PC-3 (cell line): ENCODE data around the gene ALPG. TPM values are rescaled to one million over a fixed set of nuclear protein-coding genes. Genes with fewer than 3 reads are reported as not detected.

Source experiments
- ATAC-seq: fragments of 200-7000 bp; cut with Tn5 transposase; 2 replicates; pipeline ENCODE4 v1.9.1; 2020; ENCODE audit warnings: mild to moderate bottlenecking, moderate library complexity
- BruUV-seq: library from RNA; stranded (reverse); fragments of 400-500 nt; replicated peaks from 2 replicates; lab custom pipeline; 2021; lab: Mats Ljungman, UMichigan
- CTCF ChIA-PET: fragments of 300-600 bp; sonication (Branson Sonifier 250); formaldehyde crosslinking; loops from one replicate; lab custom pipeline; 2022; ENCODE audit warnings: antibody characterized with exemption; lab: Charles Lee
- POLR2A ChIA-PET: fragments of 300-600 bp; sonication (Branson Sonifier 250); formaldehyde crosslinking; loops from one replicate; lab custom pipeline; 2022; ENCODE audit warnings: antibody characterized with exemption; ENCODE audit not compliant: unreplicated experiment; lab: Charles Lee
- DNase-seq: peaks from one replicate; pipeline ENCODE4 v3.0.0-alpha.2; 2015
- H2AFZ ChIP-seq: fragments of 300-600 bp; sonication (generic); 2 replicates; pipeline ENCODE4 v1.6.0; 2016; ENCODE audit warnings: antibody characterized with exemption, low read length
- H3F3A ChIP-seq: fragments of 300-600 bp; sonication (generic); one replicate; pipeline ENCODE4 v1.6.0; 2017; ENCODE audit warnings: antibody characterized with exemption, low read length, control low read depth, mild to moderate bottlenecking; ENCODE audit not compliant: unreplicated experiment
- H3K27ac ChIP-seq: fragments of 300-600 bp; sonication (generic); 2 replicates; pipeline ENCODE4 v1.5.1; 2016; ENCODE audit warnings: mild to moderate bottlenecking, low read length
- H3K27me3 ChIP-seq: fragments of 300-600 bp; sonication (generic); 2 replicates; pipeline ENCODE4 v1.6.1; 2016; ENCODE audit warnings: low read length, mixed read lengths
- H3K36me3 ChIP-seq: fragments of 300-600 bp; sonication (generic); 2 replicates; pipeline ENCODE4 v1.6.1; 2016; ENCODE audit warnings: low read depth, mixed run types, low read length, mixed read lengths
- H3K4me1 ChIP-seq: fragments of 300-600 bp; sonication (generic); 2 replicates; pipeline ENCODE4 v1.5.1; 2016; ENCODE audit warnings: low read length; ENCODE audit not compliant: insufficient read depth
- H3K4me2 ChIP-seq: fragments of 300-600 bp; sonication (generic); 2 replicates; pipeline ENCODE4 v1.6.0; 2016; ENCODE audit warnings: low read length
- H3K4me3 ChIP-seq: fragments of 300-600 bp; sonication (generic); 2 replicates; pipeline ENCODE4 v1.5.1; 2016; ENCODE audit warnings: mild to moderate bottlenecking, low read length, mixed read lengths
- H3K79me2 ChIP-seq: fragments of 300-600 bp; sonication (generic); 2 replicates; pipeline ENCODE4 v1.6.1; 2017; ENCODE audit warnings: low read length, mixed read lengths
- H3K9ac ChIP-seq: fragments of 300-600 bp; sonication (generic); 2 replicates; pipeline ENCODE4 v1.6.0; 2016; ENCODE audit warnings: mild to moderate bottlenecking, low read length
- H3K9me2 ChIP-seq: fragments of 300-600 bp; sonication (generic); replicated peaks from 2 replicates; pipeline ENCODE4 v1.6.1; 2016; ENCODE audit warnings: mixed run types, low read length, mixed read lengths
- H3K9me3 ChIP-seq: fragments of 300-600 bp; sonication (generic); 2 replicates; pipeline ENCODE4 v1.6.1; 2016; ENCODE audit warnings: low read length, mixed read lengths
- H4K20me1 ChIP-seq: fragments of 300-600 bp; sonication (generic); 2 replicates; pipeline ENCODE4 v1.6.1; 2016; ENCODE audit warnings: low read length, mixed read lengths
- EZH2 ChIP-seq: fragments of 300-600 bp; sonication (generic); IDR thresholded peaks from one replicate; pipeline ENCODE4 v1.6.1; 2017; ENCODE audit warnings: antibody characterized with exemption, mild to moderate bottlenecking, low read length; ENCODE audit not compliant: unreplicated experiment
- EZH2phosphoT487 ChIP-seq: fragments of 300-600 bp; sonication (generic); IDR thresholded peaks from 2 replicates; pipeline ENCODE4 v1.6.1; 2018; ENCODE audit warnings: mild to moderate bottlenecking, antibody characterized with exemption, low read length, borderline replicate concordance
- intact Hi-C: fragments of 100-400 bp; cut with micrococcal nuclease; formaldehyde crosslinking; loops from 2 replicates; pipeline ENCODE4 v1.9.0; 2023
- total RNA-seq: library from RNA; depleted of rRNA; stranded (reverse); fragments of >200 nt; gene quantifications from 2 replicates; pipeline ENCODE4 v1.2.3, GENCODE V29; 2014
- TF ChIP-seq, protein P1 (sequence below): fragments of 300-600 bp; sonication (generic); conservative IDR thresholded peaks from 2 replicates; pipeline ENCODE4 v1.5.1; 2017; ENCODE audit warnings: antibody characterized with exemption, low read depth, mild to moderate bottlenecking, low read length

Gene ALPG
- total RNA-seq, 1 experiment from 2014 or later = 0.18 TPM

DNA sequence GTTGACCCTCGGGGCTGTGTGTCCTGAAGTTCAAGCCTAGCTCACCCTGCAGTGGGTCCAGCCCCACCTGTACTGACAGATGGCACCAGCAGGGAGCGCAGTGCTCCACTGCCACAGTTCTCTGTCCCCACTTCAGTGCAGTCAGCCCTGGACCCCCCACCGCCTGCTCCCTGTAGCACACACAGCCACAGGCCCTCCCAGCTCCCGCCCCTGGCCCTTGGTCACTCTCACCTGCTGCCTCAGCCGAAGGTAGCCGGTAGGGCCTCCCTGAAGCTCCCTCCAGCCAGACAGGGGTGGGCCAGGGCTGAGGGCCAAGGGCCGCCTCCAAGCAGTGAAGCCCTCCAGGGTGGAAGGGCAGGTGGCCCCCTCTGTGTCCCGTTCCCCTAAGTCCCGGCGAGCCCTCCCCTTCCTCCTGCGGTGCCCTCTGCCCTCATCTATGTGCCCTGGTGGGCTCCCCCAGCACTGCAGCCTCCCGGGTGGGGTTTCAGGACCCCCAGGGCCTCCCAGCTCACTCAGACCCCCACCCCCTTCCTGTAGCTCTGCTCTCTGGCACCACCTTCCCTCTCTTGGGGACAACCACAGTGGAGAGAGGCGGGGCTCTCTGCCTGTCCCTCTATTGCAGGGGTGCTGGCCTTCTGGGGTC is 38.9 kb upstream of the ALPG start:
- no peaks in the 10 kb centered on the region for H3K36me3 ChIP-seq
- ChIA-PET POLR2A (interaction anchor here (0.5 kb wide), 1 partner anchor 10 kb away, joined by 3 read pairs; no protein-coding TSS in a partner anchor), CTCF (no interaction called here)
- no peaks in the 10 kb centered on the region for H3K27me3 ChIP-seq
- ATAC-seq = no peak; the same call in 1 of the 2 replicates
- BruUV-seq = no TSS peak
- intact Hi-C loops = no loop called here
- no peaks in the 10 kb centered on the region for H3K9me2 ChIP-seq
- H3K4me3 ChIP-seq = no peak overlapping the region
- H3K4me1 ChIP-seq = peaks cover 10% of the 10 kb centered on the region
- no peaks in the 10 kb centered on the region for H3K79me2 ChIP-seq
- H2AFZ ChIP-seq = no peak overlapping the region
- no peaks in the 10 kb centered on the region for H3K9me3 ChIP-seq
- DNase-seq = no peak
- H3K9ac ChIP-seq = no peak overlapping the region
- no peak overlapping the region for H3K27ac ChIP-seq
- no peak for TF ChIP-seq EZH2
- TF ChIP-seq EZH2phosphoT487 = no peak
- TF ChIP-seq, protein P1, sequence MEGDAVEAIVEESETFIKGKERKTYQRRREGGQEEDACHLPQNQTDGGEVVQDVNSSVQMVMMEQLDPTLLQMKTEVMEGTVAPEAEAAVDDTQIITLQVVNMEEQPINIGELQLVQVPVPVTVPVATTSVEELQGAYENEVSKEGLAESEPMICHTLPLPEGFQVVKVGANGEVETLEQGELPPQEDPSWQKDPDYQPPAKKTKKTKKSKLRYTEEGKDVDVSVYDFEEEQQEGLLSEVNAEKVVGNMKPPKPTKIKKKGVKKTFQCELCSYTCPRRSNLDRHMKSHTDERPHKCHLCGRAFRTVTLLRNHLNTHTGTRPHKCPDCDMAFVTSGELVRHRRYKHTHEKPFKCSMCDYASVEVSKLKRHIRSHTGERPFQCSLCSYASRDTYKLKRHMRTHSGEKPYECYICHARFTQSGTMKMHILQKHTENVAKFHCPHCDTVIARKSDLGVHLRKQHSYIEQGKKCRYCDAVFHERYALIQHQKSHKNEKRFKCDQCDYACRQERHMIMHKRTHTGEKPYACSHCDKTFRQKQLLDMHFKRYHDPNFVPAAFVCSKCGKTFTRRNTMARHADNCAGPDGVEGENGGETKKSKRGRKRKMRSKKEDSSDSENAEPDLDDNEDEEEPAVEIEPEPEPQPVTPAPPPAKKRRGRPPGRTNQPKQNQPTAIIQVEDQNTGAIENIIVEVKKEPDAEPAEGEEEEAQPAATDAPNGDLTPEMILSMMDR = no peak; the same call in 1 of the 2 replicates
- no peaks in the 10 kb centered on the region for H4K20me1 ChIP-seq
- H3F3A ChIP-seq = no peaks in the 10 kb centered on the region
- H3K4me2 ChIP-seq = no peak overlapping the region

DNA sequence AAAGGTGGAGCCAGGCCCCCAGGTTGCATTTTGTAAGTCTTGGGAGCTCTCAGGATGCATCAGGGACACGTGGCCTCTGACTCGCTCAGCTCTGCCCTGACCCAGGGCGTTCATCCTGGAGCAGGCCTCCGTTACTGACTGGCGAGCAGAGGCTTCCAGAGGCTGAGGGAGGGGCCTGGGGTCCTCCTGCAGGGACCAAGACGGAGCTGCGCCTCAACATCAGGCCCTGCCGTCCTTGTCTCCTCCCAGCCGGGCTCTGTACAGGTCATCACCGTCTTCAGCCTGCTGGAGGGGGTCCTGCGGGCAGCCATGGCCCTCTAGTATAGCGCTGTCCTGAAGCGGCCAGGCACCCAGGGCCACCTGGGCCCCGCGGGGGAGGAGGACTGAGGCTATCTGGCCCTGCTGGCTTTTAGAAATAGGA is 38.3 kb upstream of the ALPG start:
- Histone ChIP-seq H3K4me1 (peaks cover 10% of the 10 kb centered on the region), H2AFZ (no peak overlapping the region), H3K27me3 (no peaks in the 10 kb centered on the region), H3F3A (no peaks in the 10 kb centered on the region), H3K9me3 (no peaks in the 10 kb centered on the region), H3K9me2 (no peaks in the 10 kb centered on the region), H3K4me2 (no peak overlapping the region), H3K9ac (no peak overlapping the region), H3K27ac (no peak overlapping the region), H4K20me1 (no peaks in the 10 kb centered on the region), H3K36me3 (no peaks in the 10 kb centered on the region), H3K4me3 (no peak overlapping the region), H3K79me2 (no peaks in the 10 kb centered on the region)
- no peak for TF ChIP-seq EZH2phosphoT487
- no peak for TF ChIP-seq EZH2
- TF ChIP-seq, protein P1 = no peak
- peak; percentile 72 for ATAC-seq
- CTCF ChIA-PET = no interaction called here
- DNase-seq = peak; percentile 59
- intact Hi-C loops = no loop called here
- BruUV-seq = no TSS peak
- POLR2A ChIA-PET = no interaction called here
